Fibroblast of pulmonary artery (primary cell): ENCODE data around the gene EYS.

ENCODE experiments used
- DNase-seq: peaks from one replicate; pipeline ENCODE4 v3.0.0-alpha.2; 2010; ENCODE audit warnings: low read depth
- H3K4me3 ChIP-seq: replicated peaks from 2 replicates; pipeline ENCODE4 v1.5.1; 2011; ENCODE audit warnings: low read depth, mild to moderate bottlenecking, control low read depth, low read length, moderate library complexity
- CTCF ChIP-seq: IDR thresholded peaks from 2 replicates; pipeline ENCODE4 v1.5.1; 2011; ENCODE audit warnings: mild to moderate bottlenecking, control low read depth, low read length, inconsistent platforms; ENCODE audit errors: missing control alignments

Gene EYS

DNA sequence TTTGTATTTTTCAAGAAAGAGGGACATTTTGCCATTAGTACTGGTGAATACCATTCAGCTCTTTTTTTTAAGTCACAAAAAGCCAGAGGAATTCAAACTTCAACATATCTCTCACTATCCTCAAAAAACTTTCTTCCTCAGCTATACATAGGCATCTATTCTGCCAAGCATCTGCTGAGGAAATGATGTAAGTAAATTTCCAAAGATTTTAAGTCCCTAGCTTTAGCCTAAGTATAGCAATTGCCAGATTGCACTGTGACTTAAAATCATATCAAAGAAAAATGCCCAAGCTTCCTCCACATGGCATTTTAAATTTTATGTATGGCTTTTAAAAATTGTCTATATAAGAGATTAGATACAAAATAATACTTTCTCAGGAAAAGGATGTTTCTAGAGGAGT is 237.4 kb downstream of the EYS start:
- no peak for TF ChIP-seq CTCF
- H3K4me3 ChIP-seq, result no peak overlapping the region
- no peak for DNase-seq

- DNase-seq, result no peak
- TF ChIP-seq CTCF, result no peak
- H3K4me3 ChIP-seq, result no peak overlapping the region
Measured at GRCh38 chr6:65468307-65468706, 238.7 kb downstream of the EYS start.

- TF ChIP-seq CTCF, result no peak
- no peak for DNase-seq
- no peak overlapping the region for H3K4me3 ChIP-seq
Measured at GRCh38 chr6:65461121-65461520, 245.9 kb downstream of the EYS start.

DNA sequence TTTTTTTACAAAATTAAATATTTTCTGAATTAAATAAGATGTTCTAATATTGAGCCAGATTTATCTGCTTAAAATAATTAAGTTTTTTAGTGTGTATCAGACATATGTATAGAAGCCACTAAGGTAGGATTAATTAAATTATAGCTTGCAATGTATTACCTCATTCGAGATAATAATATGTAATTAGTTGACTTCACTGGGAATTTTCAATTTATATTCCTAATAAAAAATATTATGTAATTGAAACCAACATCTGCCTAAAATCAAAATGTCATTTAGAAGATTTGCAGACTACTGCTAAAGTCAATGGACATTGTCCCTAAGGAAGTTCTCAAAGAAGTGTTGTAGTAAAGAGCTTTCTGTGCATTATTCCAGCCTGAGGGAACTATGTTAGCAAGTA is 254.7 kb downstream of the EYS start:
- H3K4me3 ChIP-seq, result no peak overlapping the region
- no peak for DNase-seq
- TF ChIP-seq CTCF, result no peak

GRCh38 chr6:65450451-65450850 is 256.6 kb downstream of the EYS start:
- DNase-seq, result no peak
- TF ChIP-seq CTCF, result no peak
- H3K4me3 ChIP-seq, result no peak overlapping the region

DNA sequence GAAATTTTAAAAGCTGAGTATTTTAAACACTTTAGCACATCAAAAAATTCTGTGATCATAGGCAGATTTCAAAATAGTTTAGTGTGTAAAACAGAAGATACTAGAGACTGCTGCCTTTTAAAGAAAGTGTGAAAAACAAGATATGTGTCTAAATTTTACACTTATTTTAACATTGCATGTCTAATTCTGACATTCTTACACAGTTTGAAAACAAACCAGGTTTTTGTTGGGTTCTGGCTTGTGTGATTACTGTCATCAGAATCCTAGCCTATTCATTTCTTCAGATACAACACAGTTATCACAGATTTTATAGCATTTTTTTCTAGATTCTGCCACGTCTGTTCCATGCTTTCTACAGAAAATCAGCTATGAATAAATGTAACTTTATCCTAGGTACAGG is 257.1 kb downstream of the EYS start:
- TF ChIP-seq CTCF, result no peak
- no peak for DNase-seq
- H3K4me3 ChIP-seq, result no peak overlapping the region

DNA sequence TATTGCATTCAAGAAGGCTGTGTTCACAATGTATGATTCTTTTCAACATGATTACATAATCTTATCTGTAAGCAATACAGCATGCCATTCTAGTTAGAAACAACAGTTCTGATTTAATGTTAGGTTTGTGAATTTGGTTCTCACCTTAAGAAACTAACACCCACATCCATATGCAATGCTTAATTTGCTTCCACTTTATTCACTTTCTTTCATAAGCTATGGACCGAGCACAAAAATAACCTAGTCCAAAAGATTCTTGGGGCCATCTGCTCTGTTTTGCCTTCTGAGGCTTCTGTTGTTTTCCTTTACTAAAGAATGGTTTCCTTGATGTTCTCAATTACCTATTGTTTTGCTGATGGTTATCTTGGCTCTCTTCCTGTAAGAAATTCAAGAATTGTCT is 258.2 kb downstream of the EYS start:
- no peak for DNase-seq
- no peak overlapping the region for H3K4me3 ChIP-seq
- no peak for TF ChIP-seq CTCF
